ENCODE results near the gene SLC4A7. TPM values are rescaled to one million over a fixed set of nuclear protein-coding genes. Genes with fewer than 3 reads are reported as not detected.

Gene SLC4A7
- total and polyA plus RNA-seq, 9 of the 15 experiments (the other 6 are each of a cell fraction or from before 2014, with no cell fraction given), result 1.7 to 13.6 (median 8.0) TPM

DNA sequence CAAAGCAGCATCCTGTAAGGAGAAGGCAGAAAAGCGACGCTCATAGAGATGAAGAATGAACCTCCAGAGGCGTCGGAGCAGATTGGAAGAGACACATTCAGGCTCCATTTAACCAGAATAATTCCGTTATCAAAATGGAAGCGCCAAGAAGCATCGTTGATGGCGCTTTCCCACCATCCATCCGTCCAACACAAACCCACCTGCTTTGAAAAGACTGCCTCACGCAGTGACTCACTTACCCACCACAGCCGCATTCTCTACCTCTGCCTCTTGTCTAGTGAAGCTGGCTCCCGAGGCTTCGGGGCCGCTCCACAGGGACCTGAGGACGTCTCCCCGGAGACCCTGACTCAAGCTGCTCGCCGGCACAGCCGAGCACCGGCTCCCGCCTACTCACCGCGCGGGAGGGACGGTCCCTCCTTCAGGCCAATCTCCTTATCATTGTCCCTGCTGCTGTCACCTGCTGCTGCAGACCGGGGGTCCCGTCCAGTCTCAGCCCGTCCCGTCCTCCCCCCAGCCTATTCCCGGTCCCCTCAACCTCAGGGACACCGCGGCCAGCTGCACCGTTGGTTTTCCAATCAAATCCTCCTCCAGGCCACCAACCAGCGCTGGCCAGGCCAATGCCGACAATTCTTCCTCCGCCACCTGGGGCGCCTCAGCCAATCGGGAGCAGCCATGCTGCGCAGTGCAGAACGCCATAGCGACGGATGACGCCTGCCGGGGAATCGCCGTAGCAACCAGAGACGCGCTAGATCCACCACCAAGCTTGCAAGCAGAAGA lies 115.2 kb downstream of the SLC4A7 start, which contains the start of gene NEK10:
Gene NEK10 (minus strand): TSS at position 553 of the 777 bp plus-strand sequence. CDS start 16,501 bp downstream, outside the sequence.
- H3K4me1 ChIP-seq (replicated peaks in 1 of 2; ENCODE audit: control insufficient read depth in 2 of 2, insufficient read depth in 2 of 2, low read length in 2 of 2), result peaks cover 0 to 6% of the 10 kb centered on the region in 2 experiments; a peak in 1 of 5 replicates
- H3K9me1 ChIP-seq (ENCODE audit: control insufficient read depth, insufficient read depth, low read length), result no peaks in the 10 kb centered on the region
- in situ Hi-C loops (cut with MboI), result no loop called here
- H3K79me2 ChIP-seq (ENCODE audit: control insufficient read depth, insufficient read depth, low read length), result no peaks in the 10 kb centered on the region
- no peaks in the 10 kb centered on the region for H4K20me1 ChIP-seq (replicated peaks; ENCODE audit: control insufficient read depth, insufficient read depth, low read length)
- H3K9ac ChIP-seq (ENCODE audit: insufficient read depth in 1 of 2, low read depth in 2 of 2, low read length in 2 of 2), result peak within 1 kb of the TSS in 1 of 2 experiments; percentile 51; a peak in 1 of 4 replicates
- peak within 1 kb of the TSS; percentile 56; the same call in 1 of the 2 replicates for H2AFZ ChIP-seq (ENCODE audit: low read depth, low read length)
- DNase-seq (ENCODE audit: extremely low read depth in 1 of 4, low spot score in 3 of 4) (peak; percentile 71 to 88 (median 86)), FAIRE-seq (peak; percentile 32), ATAC-seq (peak; percentile 99)
- intact Hi-C loops (cut with micrococcal nuclease), result no loop called here
- 1% methylated on average over 48 of the region's 48 CpGs for WGBS (ENCODE audit: insufficient coverage, low coverage, missing lambda C conversion rate)
- H3K36me3 ChIP-seq (ENCODE audit: control insufficient read depth, insufficient read depth, low read length), result no peaks in the 10 kb centered on the region
- no TSS peak for BruUV-seq (replicated peaks)
- H3K4me3 ChIP-seq, result peak within 1 kb of the TSS; percentile 30
- CTCF ChIA-PET (ENCODE audit: low intra/inter-chr PET ratio), result no interaction called here
- POLR2A ChIA-PET, result no interaction called here
- no peak within 1 kb of the TSS for H3K27ac ChIP-seq (ENCODE audit: extremely low read depth, low read depth, low read length)
- H3K4me2 ChIP-seq (ENCODE audit: insufficient read depth, low read length), result peak within 1 kb of the TSS; percentile 51
- H3K9me3 ChIP-seq (replicated peaks; ENCODE audit: control insufficient read depth, insufficient read depth, low read depth, low read length), result no peaks in the 10 kb centered on the region
- no peaks in the 10 kb centered on the region for H3K27me3 ChIP-seq (ENCODE audit: control insufficient read depth in 2 of 2, insufficient read depth in 2 of 2, low read length in 2 of 2)
- peak; percentile 85; the same call in 1 of the 2 replicates for TF ChIP-seq MBD2 (IDR thresholded peaks at IDR 0.05; ENCODE audit: borderline replicate concordance, low read depth)
- peak; percentile 65 for TF ChIP-seq CXXC5 (CRISPR knock-in tag; IDR thresholded peaks at IDR 0.05)
- TF ChIP-seq, protein P1, sequence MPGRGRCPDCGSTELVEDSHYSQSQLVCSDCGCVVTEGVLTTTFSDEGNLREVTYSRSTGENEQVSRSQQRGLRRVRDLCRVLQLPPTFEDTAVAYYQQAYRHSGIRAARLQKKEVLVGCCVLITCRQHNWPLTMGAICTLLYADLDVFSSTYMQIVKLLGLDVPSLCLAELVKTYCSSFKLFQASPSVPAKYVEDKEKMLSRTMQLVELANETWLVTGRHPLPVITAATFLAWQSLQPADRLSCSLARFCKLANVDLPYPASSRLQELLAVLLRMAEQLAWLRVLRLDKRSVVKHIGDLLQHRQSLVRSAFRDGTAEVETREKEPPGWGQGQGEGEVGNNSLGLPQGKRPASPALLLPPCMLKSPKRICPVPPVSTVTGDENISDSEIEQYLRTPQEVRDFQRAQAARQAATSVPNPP (IDR thresholded peaks at IDR 0.05; ENCODE audit: borderline replicate concordance, insufficient read depth, insufficient read length), result no peak
- 0 out of 4 replicates have a peak, but pooled peaks of 1 of the 2 experiments have one; percentile 21 for TF ChIP-seq SIX5 (IDR thresholded peaks at IDR 0.05; ENCODE audit: borderline replicate concordance in 1 of 2, insufficient read depth in 1 of 2, low read depth in 1 of 2, low read length in 2 of 2)
- TF ChIP-seq NEUROD1 (IDR thresholded peaks at IDR 0.05; ENCODE audit: borderline replicate concordance, low read depth, low read length, partially characterized antibody), result peak; percentile 78
- TF ChIP-seq CBX1 (IDR thresholded peaks at IDR 0.05; ENCODE audit: low read depth), result no peak
- peak in 1 of 2 experiments; percentile 72; a peak in 1 of 4 replicates for TF ChIP-seq CSDE1 (IDR thresholded peaks at IDR 0.05)
- TF ChIP-seq ZBTB1 (CRISPR knock-in tag; IDR thresholded peaks at IDR 0.05; ENCODE audit: borderline replicate concordance, low read depth), result no peak
- no peak for TF ChIP-seq ZNF75A (CRISPR knock-in tag; IDR thresholded peaks at IDR 0.05)
- peak; percentile 96 for TF ChIP-seq RFX1 (IDR thresholded peaks at IDR 0.05)
- TF ChIP-seq ARID4B (CRISPR knock-in tag; IDR thresholded peaks at IDR 0.05), result peak; percentile 74; the same call in 1 of the 2 replicates
- peak; percentile 82 for TF ChIP-seq RFX5 (IDR thresholded peaks at IDR 0.05; ENCODE audit: low read depth, low read length)
- peak in 1 of 2 experiments; percentile 63; a peak in 1 of 4 replicates for TF ChIP-seq HDAC1 (IDR thresholded peaks at IDR 0.05)
- no peak for TF ChIP-seq PTTG1 (tag; IDR thresholded peaks at IDR 0.05; ENCODE audit: low read depth)
- no peak for TF ChIP-seq FOXP1 (CRISPR knock-in tag; IDR thresholded peaks at IDR 0.05)
- no peak for TF ChIP-seq BCOR (IDR thresholded peaks at IDR 0.05)
- TF ChIP-seq BMI1 (IDR thresholded peaks at IDR 0.05; ENCODE audit: low read length), result peak; percentile 78
